H7 (cell line): ENCODE data around the gene SMAD6. TPM values are rescaled to one million over a fixed set of nuclear protein-coding genes. Genes with fewer than 3 reads are reported as not detected.
"Not testable (repeated sequence)": the region's sequence is repeated elsewhere in the genome, so short reads cannot be mapped to it uniquely, and the experiment has no call there.

Experiments used
- DNase-seq: peaks from one replicate; pipeline ENCODE4 v3.0.0; 2012
- H3K27me3 ChIP-seq: 2 replicates; pipeline ENCODE4 v1.6.0; 2011; ENCODE audit warnings: mild to moderate bottlenecking, low read length; ENCODE audit not compliant: control insufficient read depth, insufficient read depth
- H3K36me3 ChIP-seq: replicated peaks from 2 replicates; pipeline ENCODE4 v1.5.1; 2011; ENCODE audit warnings: low read length; ENCODE audit not compliant: control insufficient read depth, insufficient read depth
- H3K4me3 ChIP-seq: 2 replicates; pipeline ENCODE4 v1.5.1; 2011; ENCODE audit warnings: low read depth, mild to moderate bottlenecking, control low read depth, low read length, moderate library complexity; ENCODE audit not compliant: insufficient read depth
- total RNA-seq: library from RNA; depleted of rRNA; stranded (reverse); fragments of >200 nt; shearing (Covaris generic); gene quantifications from 2 replicates; pipeline ENCODE4 v1.2.3, GENCODE V29; 2014

The SMAD6 gene
- total RNA-seq, 1 experiment from 2014 or later: 25.4 TPM

DNA sequence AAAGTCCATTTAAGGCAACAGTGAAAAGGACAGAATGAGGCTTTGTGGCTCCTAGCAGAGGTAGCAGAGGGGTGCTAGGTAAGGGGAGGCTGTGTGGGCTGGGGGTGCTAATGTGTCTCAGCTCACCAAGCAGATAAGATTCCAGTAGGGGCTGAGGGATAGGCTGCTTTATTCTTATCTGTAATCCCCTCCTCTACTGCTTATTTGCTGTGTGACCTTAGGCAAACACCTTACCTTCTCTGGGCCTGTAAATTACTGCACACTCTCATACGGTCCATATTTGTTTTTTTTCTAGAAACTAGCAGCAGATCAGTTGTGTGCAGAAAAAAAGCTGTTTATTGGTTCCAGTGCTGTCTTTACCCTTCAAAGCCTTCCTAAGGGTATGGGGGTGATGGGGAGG lies 52.8 kb downstream of the SMAD6 start:
- DNase-seq: no peak
- H3K27me3 ChIP-seq: no peaks in the 10 kb centered on the region
- no peaks in the 10 kb centered on the region for H3K36me3 ChIP-seq
- no peak overlapping the region for H3K4me3 ChIP-seq

DNA sequence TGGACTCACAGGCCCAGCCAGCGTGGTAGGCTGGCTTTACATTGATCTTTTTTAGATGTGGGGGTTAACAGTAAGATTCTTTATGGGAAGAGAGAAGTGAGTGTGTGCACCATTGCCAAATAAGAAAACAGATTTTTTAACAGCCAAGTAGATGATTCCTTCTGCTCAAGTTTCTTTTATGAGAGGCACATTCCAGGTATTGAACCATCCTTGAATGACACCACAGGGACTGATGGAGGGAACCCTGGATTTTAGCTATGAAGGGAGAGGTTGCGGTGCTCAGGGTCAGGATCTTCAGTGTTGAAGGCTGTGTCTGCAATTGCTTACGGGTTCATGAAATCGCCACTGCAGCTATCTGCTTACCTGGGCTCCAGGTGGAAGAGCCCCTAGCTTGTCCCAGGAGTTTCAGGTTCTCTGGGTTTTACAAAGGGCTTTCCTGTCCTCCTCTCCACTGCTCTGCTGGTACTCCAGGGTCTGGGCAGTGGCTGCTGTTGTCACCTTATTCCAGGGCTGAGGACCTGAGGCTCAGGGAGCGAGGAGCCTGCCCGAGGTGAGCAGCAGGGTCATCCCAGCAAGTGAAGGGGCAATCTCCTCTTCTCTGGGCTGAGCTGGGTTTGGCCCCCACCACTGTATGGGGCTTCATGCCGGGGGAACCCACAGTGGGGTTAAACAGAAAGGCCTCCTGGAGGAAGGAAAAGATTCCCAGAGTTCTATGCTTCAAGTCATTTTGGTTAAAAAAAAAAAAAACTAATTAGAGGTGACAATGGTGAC lies 53.4 kb downstream of the SMAD6 start:
- H3K4me3 ChIP-seq: no peak overlapping the region
- H3K36me3 ChIP-seq: no peaks in the 10 kb centered on the region

DNA sequence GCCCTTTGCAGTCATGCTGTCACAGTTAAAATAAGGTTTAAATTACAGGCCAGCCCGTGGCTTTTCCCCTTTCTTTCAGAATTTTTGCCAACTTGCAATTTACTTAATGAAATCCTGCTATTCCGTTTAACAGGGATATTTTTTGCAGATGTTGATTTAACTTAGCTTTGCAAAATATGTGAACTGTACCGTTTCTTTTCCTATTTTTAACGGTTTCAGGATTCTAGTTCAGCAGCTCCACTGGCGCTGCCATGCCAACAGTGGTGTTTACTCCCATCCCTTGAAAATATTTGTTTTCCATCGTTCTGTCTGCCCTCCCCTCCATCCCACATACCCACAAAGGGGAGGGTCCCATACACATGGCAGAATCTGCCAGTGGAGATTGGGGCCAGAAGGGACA lies 54.3 kb downstream of the SMAD6 start:
- DNase-seq: no peak
- Histone ChIP-seq H3K36me3 (no peaks in the 10 kb centered on the region), H3K27me3 (no peaks in the 10 kb centered on the region), H3K4me3 (no peak overlapping the region)

More for the DNA sequence above, 53.4 kb downstream of the SMAD6 start:
- no peaks in the 10 kb centered on the region for H3K27me3 ChIP-seq
- no peak for DNase-seq

DNA sequence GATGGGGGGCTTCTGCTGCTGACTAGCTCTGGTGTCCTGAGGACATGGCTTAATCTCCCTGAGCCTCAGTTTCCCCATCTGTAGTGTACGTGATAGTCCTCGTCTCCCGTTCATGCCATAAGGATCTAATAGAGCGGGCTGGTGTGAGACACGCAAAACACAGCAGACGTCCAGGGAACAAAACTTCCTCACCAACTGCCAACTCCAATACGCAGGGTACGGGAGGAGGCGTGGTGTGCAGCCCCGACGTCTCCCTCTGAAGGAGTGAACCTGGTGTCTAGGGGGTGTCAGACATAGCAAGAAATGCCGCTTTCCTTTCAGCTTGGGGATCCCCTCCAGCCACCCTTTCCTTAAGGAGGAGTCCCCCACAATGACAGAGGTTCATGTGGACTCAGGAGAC lies 55.0 kb downstream of the SMAD6 start:
- Histone ChIP-seq H3K36me3 (no peaks in the 10 kb centered on the region), H3K27me3 (no peaks in the 10 kb centered on the region), H3K4me3 (no peak overlapping the region)
- no peak for DNase-seq

DNA sequence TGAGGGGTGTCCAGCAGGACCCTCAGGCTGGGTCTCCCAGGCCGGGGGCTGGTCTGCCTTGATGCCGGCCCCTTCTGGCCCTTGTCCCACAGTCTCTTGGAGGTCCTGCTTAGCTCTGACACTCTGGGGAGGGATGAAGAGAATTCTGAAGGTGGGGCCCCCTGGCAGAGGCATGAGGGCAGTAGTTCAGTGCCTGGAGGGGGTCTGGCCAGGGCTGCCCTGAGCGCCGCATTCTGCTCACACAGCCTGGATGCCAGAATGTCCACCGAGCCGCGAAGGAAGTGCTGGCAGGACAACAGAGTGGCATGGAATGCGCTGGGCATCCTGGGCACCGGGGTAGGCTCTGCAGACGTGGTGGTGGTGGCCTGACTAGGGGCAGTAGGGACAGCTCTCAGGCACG lies 55.5 kb downstream of the SMAD6 start:
- no peak for DNase-seq
- H3K4me3 ChIP-seq: no peak overlapping the region
- no peaks in the 10 kb centered on the region for H3K27me3 ChIP-seq
- H3K36me3 ChIP-seq: no peaks in the 10 kb centered on the region

DNA sequence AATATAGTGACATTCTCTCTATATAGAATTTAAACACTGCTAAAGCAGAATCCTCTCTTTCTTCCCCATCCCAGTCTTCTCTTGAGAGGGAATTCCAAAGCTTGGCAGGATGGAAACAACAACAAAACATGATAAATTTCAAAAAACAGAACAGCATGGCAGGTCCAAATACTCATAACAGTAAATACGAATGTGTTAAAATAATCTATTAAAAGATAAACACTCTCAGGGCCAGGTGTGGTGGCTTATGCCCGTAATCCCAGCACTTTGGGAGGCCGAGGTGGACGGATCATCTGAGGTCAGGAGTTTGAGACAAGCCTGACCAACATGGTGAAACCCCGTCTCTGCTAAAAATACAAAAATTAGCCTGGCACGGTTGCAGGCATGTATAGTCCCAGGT lies 56.2 kb downstream of the SMAD6 start:
- not testable (repeated sequence) for H3K27me3 ChIP-seq, H3K36me3 ChIP-seq, DNase-seq, H3K4me3 ChIP-seq

DNA sequence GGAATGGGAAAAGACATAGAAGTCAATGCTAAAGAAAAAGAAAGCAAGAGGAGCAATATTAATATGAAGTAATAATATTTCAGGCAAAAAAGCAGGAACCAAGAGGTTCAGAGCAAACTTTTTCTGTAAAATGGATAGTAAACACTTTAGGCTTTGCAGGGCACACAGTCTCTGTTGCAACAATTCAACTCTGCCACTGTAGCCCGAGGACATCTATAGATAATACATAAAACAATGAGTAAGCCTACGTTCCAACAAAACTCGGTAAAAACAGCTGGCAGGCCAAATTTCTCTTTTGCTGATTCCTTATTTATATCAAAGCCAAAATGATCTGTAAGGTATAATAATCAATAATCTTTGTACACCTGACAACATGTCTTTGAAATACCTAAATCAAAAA lies 56.8 kb downstream of the SMAD6 start:
- Histone ChIP-seq H3K4me3 (no peak overlapping the region), H3K36me3 (no peaks in the 10 kb centered on the region), H3K27me3 (no peaks in the 10 kb centered on the region)
- DNase-seq: no peak

DNA sequence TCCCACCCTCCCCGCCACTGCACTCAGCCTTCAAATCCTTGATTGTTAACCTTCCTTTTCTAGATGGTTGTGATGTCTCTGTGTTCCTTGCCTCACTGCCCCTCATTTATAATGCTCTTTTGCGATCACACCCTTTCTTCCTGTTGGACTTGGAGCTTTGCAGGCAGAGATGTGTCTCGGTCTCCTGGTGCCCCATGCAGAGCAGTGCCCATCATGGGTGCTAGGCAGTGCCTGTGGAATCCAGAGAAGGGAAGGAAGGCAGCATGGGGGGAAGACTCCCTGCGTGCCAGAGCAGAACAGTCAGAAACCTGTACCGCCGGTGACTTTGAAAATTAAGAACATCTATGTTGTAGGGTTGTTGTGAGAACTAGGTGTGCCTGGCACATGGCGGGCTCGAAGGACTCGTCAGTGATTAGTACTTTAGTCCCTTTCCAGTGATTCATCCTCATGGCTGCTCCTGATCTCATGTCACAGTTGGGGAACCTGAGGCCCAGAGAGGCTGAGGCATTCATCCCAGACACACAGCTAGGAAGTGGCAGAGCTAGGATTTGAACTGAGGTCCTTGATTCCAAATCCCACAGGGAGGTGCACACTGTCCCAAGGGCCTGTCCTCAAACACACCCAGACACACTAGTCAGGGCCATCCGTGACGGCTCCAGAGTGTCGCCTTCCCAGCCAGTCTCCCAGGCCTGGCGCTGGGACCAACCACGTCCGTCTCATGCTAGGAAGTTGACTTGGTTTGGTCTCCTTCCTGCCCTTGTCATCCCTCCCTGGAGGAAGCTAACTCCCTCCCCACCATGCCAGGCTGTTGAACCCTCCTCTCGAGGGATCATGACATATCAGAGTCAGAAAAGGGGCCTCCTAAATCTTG lies 58.3 kb downstream of the SMAD6 start:
- no peaks in the 10 kb centered on the region for H3K36me3 ChIP-seq

DNA sequence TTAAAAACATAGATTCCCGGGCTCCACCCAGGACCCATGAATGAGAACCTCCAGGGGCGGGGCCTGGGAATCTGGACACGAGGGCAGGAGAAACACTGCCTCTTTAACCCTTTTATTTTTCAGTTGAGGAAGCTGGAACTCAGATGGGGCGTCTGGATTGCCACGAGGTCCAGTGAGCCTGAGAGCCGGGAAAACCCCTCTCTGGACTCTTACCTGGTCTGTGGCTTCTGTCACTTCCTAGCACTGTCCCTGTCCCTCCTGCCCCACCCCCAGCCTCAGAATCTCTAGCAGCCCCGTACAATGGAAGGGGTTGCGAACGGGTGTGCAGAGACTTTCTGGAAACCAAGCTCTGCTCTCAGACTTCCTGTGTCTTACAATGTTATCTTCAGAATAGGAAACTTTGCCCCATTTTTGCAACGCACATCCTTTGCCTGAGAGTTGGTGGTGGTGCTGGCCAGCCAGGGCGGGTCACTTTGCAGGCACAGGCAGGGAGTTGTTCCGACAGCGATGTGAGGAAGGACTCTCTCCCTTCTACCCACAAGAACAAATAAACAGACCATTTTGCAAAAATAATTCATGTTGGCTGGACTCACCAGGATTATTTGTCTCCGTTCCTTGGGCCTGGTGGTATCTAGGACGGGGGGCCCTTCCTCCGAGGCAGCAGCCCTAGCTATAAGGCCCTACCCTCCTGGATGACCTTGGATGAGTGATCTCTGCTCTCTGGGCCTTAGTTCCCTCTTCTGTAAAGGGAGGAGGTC lies 59.1 kb downstream of the SMAD6 start:
- no peak for DNase-seq
- no peaks in the 10 kb centered on the region for H3K27me3 ChIP-seq
- no peak overlapping the region for H3K4me3 ChIP-seq
- no peaks in the 10 kb centered on the region for H3K36me3 ChIP-seq

More for the DNA sequence above, 58.3 kb downstream of the SMAD6 start:
- no peak for DNase-seq
- H3K4me3 ChIP-seq: no peak overlapping the region
- no peaks in the 10 kb centered on the region for H3K27me3 ChIP-seq

DNA sequence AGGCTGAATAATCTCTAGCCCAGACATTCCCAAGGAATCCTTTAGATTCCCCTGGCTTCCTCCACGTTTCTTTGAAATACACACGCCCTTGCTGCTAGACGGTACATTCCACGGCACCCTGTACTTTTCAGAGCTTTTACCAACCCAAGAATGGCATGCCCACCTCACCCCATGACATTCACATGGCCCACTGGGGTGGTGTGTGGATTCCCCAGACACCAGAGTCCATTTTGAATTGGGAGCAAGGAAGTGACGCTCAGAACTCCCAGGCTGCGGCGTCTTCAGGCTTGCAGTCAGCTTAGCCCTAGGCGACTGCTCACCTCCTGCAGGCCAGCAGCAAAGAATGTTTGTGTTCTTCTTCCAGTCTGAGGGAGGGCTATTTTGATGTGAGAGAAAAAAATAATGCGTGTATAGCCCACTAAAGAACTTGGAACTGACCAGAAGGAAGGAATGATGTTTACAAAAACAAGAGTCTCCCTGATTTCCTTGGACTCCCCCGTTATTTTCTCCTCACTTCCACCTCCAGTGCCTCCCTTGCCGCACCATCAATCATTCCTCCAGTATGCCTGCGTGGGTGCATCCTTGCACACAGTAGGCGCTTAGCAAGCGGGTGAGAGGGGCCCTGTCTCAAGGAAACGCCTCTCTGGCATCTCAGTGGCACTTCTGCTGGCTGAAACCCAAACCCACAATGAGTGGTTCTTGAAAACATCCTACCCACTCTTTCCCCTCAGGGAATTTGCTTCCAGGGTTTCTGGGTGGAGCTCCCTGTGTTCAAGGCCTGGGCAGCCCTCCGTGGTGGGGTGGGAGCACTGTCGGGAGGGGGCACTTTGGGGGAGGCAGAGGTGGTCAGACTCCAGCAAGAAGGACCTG lies 59.9 kb downstream of the SMAD6 start:
- Histone ChIP-seq H3K36me3 (no peaks in the 10 kb centered on the region), H3K27me3 (no peaks in the 10 kb centered on the region), H3K4me3 (no peak overlapping the region)
- no peak for DNase-seq

DNA sequence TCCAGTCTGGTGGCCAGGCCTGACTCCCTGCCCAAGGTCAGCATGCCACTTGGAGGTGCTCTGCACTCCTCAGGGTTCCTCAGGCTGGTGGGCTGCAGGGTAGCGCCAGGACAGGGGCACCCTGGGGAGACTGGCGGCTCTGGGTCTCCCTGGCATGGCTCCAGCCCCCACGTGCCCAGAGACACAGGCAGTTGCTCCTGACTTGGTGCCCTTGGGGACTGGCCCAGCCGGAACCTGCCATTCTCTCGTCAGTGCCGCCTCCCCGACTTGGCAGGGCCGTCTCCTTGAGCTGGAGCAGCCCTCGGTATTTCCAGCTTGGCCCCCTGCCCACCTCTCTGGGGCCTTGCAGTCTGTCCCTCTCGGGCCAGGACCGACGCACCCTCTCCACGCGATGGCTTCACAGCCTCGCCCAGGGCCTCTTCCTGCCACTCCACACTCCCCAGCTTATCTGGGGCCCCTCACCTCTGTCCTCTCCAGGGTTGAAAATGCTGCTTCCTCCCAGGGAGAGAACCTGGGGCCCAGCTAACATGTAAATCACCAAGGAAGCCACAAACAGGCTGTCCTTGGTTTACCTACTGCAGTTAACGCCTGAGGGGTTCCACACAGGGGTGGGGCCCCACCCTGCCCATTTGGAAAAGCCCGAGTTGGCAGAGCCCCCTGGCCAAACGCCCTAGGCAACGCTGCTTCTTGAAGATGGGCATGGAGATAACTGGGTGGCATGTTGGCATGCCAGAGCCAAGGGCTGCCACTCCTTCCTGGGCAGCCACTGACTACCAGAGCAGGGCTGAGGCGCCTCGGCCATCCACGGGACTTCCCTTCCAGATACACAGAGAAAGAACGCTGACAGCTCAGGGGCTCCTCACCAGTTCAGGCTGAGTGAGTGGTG lies 61.4 kb downstream of the SMAD6 start:
- Histone ChIP-seq H3K36me3 (no peaks in the 10 kb centered on the region), H3K4me3 (no peak overlapping the region), H3K27me3 (no peaks in the 10 kb centered on the region)
- no peak for DNase-seq

DNA sequence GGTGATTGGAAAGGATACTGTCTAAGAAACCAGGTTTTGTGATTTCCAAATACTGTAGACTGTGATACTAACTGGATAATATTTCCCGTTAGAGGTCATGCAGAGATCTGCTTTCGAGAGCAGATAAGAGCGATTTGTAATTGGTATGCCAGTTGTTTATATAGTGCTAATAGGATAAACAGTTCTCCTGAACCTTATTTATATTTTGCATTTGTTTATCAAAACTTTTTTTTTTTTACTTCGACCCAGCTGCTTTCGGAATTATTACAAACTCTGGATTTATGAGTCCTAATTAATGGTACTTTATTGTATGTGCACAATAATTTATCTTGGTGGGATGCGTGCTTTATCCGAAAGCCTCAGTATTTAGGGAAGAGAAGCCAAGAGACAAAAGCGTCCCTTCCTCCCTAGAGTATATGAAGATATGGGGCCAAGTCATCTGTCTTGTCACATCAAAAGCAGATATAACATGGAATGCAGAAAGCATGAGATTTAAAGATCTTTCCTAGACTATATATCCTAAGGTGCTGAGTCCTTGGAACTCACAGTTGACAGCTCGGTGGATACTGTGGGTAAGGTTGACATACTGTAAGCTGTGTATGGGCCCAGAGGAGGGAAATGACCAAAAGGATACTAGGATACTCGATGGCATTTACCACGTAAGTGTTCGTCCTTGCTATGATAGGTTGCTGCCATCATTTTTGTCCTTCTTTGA lies 62.2 kb downstream of the SMAD6 start:
- Histone ChIP-seq H3K36me3 (no peaks in the 10 kb centered on the region), H3K27me3 (no peaks in the 10 kb centered on the region), H3K4me3 (no peak overlapping the region)
- DNase-seq: no peak
